Mesenchymal stem cell (in vitro differentiated cells and primary cell): ENCODE data around the gene CHDH.

Experiments used
- DNase-seq: peaks from one replicate; pipeline ENCODE4 v3.0.0-alpha.2; 2013
- H2AFZ ChIP-seq: one replicate; pipeline ENCODE4 v1.6.1; 2013; ENCODE audit warnings: low read depth, mild to moderate bottlenecking, control low read depth, inconsistent platforms, low read length, moderate library complexity
- H2AK5ac ChIP-seq: 2 replicates; pipeline ENCODE4 v1.6.1; 2013; ENCODE audit warnings: low read length, moderate library complexity, mild to moderate bottlenecking, inconsistent platforms; ENCODE audit not compliant: severe bottlenecking
- H2BK120ac ChIP-seq: one replicate; pipeline ENCODE4 v1.6.1; 2013; ENCODE audit warnings: low read depth, mild to moderate bottlenecking, inconsistent platforms, low read length, moderate library complexity
- H2BK12ac ChIP-seq, 2 experiments: one replicate each; pipeline ENCODE4 v1.6.1; 2013; ENCODE audit warnings: inconsistent platforms in 2 of 2, low read length in 2 of 2, mild to moderate bottlenecking in 2 of 2, moderate library complexity in 2 of 2, control low read depth in 1 of 2
- H2BK15ac ChIP-seq: one replicate; pipeline ENCODE4 v1.6.1; 2013; ENCODE audit warnings: mild to moderate bottlenecking, low read depth, inconsistent platforms; ENCODE audit not compliant: poor library complexity, severe bottlenecking
- H2BK5ac ChIP-seq: 2 replicates; pipeline ENCODE4 v1.6.1; 2013; ENCODE audit warnings: low read depth, mild to moderate bottlenecking, low read length, control low read depth, inconsistent platforms; ENCODE audit not compliant: poor library complexity, severe bottlenecking
- H3K14ac ChIP-seq, 2 experiments: one replicate each; pipeline ENCODE4 v1.6.1; 2013; ENCODE audit warnings: inconsistent platforms in 2 of 2, low read length in 2 of 2, control low read depth in 1 of 2, mild to moderate bottlenecking in 1 of 2, moderate library complexity in 1 of 2
- H3K18ac ChIP-seq, 2 experiments: one replicate each; pipeline ENCODE4 v1.6.1; 2013; ENCODE audit warnings: inconsistent platforms in 2 of 2, low read length in 2 of 2, control low read depth in 1 of 2, low read depth in 1 of 2, mild to moderate bottlenecking in 1 of 2
- H3K23ac ChIP-seq, 2 experiments: one replicate each; pipeline ENCODE4 v1.6.1; 2013; ENCODE audit warnings: inconsistent platforms in 2 of 2, low read length in 2 of 2, mild to moderate bottlenecking in 2 of 2, moderate library complexity in 2 of 2, control low read depth in 1 of 2
- H3K27ac ChIP-seq: 2 replicates; pipeline ENCODE4 v1.5.1; 2013; ENCODE audit warnings: mild to moderate bottlenecking, moderate library complexity, low read length, control low read depth, inconsistent platforms; ENCODE audit not compliant: poor library complexity, severe bottlenecking
- H3K27me3 ChIP-seq, 2 experiments: 2 replicates each; pipeline versions ENCODE4 v1.6.1 to v1.7.0; 2013; ENCODE audit warnings: low read length in 2 of 2, mild to moderate bottlenecking in 2 of 2, moderate library complexity in 2 of 2, control low read depth in 1 of 2, inconsistent platforms in 1 of 2; ENCODE audit not compliant: control insufficient read depth in 1 of 2, insufficient read depth in 1 of 2
- H3K36me3 ChIP-seq, 2 experiments: 2 replicates each; pipeline versions ENCODE4 v1.6.1 to v1.7.0; 2013; ENCODE audit warnings: low read length in 2 of 2, control low read depth in 1 of 2, inconsistent platforms in 1 of 2, low read depth in 1 of 2, mild to moderate bottlenecking in 1 of 2; ENCODE audit not compliant: insufficient read depth in 2 of 2, control insufficient read depth in 1 of 2
- H3K4ac ChIP-seq, 2 experiments: one replicate each; pipeline ENCODE4 v1.6.1; 2013; ENCODE audit warnings: inconsistent platforms in 2 of 2, low read length in 2 of 2, mild to moderate bottlenecking in 2 of 2, moderate library complexity in 2 of 2, control low read depth in 1 of 2, low read depth in 1 of 2
- H3K4me1 ChIP-seq: 2 replicates; pipeline ENCODE4 v1.6.1; 2013; ENCODE audit warnings: low read depth, low read length, control low read depth; ENCODE audit not compliant: control insufficient read depth, insufficient read depth
- H3K4me2 ChIP-seq: 2 replicates; pipeline ENCODE4 v1.6.1; 2013; ENCODE audit warnings: low read length, mild to moderate bottlenecking, inconsistent platforms; ENCODE audit not compliant: poor library complexity, severe bottlenecking
- H3K4me3 ChIP-seq, 2 experiments: 2 replicates each; pipeline versions ENCODE4 v1.5.1 to v1.7.0; 2013; ENCODE audit warnings: low read length in 2 of 2, mild to moderate bottlenecking in 2 of 2, control low read depth in 1 of 2, low read depth in 1 of 2; ENCODE audit not compliant: insufficient read depth in 1 of 2
- H3K79me1 ChIP-seq: replicated peaks from 2 replicates; pipeline ENCODE4 v1.6.1; 2013; ENCODE audit warnings: mild to moderate bottlenecking, control low read depth, low read length, inconsistent platforms; ENCODE audit not compliant: poor library complexity, severe bottlenecking
- H3K9ac ChIP-seq: 2 replicates; pipeline ENCODE4 v1.7.0; 2013; ENCODE audit warnings: mild to moderate bottlenecking, low read length, moderate library complexity
- H3K9me3 ChIP-seq: 2 replicates; pipeline ENCODE4 v1.7.0; 2013; ENCODE audit warnings: mild to moderate bottlenecking, low read length; ENCODE audit not compliant: control insufficient read depth
- H4K8ac ChIP-seq: one replicate; pipeline ENCODE4 v1.6.1; 2013; ENCODE audit warnings: inconsistent platforms, mild to moderate bottlenecking, low read length, moderate library complexity
- H4K91ac ChIP-seq: one replicate; pipeline ENCODE4 v1.6.1; 2013; ENCODE audit warnings: mild to moderate bottlenecking, low read length, inconsistent platforms
- WGBS: methylation state at CpG from one replicate; pipeline ENCODE4 v1.1.7; 2013; ENCODE audit warnings: mixed read lengths; 5-methylcytosine and 5-hydroxymethylcytosine counted together

The CHDH gene

DNA sequence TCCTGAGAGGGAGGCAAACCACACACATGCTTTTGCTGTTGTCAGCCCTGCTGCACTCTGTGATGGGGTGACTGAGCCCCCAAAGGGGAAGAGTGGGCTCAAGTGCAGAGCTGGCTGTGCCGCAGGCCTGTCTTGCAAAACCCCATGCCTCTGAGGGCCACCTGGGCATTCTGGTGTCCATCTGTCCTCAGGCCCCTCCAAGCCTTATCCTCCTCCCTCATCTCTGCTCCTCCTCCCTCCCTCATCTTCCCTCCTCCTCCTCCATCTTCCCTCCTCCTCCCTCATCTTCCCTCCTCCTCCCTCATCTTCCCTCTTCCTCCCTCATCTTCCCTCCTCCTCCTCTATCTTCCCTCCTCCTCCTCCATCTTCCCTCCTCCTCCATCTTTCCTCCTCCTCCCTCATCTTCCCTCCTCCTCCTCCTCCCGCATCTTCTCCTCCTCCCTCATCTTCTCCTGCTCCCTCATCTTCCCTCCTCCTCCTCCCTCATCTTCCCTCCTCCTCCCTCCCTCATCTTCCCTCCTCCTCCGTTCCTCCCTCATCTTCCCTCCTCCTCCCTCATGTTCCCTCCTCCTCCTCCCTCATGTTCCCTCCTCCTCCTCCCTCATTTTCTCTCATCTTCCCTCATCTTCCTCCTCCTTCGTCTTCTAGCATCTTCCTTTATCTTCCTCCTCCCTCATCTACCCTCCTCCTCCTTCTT is 40.6 kb downstream of the CHDH start:
- Histone ChIP-seq H2BK5ac (no peak overlapping the region), H3K9ac (peak overlapping the region; percentile 74), H3K27me3 (no peaks in the 10 kb centered on the region), H3K23ac (no peak overlapping the region), H3K4me2 (no peak overlapping the region), H3K4ac (no peak overlapping the region), H2BK120ac (no peak overlapping the region), H2AFZ (no peak overlapping the region), H3K14ac (no peak overlapping the region), H3K4me3 (peak overlapping the region in 1 of 2 experiments; percentile 45), H3K27ac (no peak overlapping the region), H2BK12ac (no peak overlapping the region), H3K18ac (no peak overlapping the region), H2BK15ac (no peak overlapping the region), H3K9me3 (no peaks in the 10 kb centered on the region), H4K91ac (no peak overlapping the region), H3K79me1 (no peaks in the 10 kb centered on the region), H4K8ac (no peak overlapping the region), H3K4me1 (peaks cover 32% of the 10 kb centered on the region), H3K36me3 (no peaks in the 10 kb centered on the region), H2AK5ac (no peak overlapping the region)
- no peak for DNase-seq
- WGBS: 80% methylated on average over 4 of the region's 4 CpGs

DNA sequence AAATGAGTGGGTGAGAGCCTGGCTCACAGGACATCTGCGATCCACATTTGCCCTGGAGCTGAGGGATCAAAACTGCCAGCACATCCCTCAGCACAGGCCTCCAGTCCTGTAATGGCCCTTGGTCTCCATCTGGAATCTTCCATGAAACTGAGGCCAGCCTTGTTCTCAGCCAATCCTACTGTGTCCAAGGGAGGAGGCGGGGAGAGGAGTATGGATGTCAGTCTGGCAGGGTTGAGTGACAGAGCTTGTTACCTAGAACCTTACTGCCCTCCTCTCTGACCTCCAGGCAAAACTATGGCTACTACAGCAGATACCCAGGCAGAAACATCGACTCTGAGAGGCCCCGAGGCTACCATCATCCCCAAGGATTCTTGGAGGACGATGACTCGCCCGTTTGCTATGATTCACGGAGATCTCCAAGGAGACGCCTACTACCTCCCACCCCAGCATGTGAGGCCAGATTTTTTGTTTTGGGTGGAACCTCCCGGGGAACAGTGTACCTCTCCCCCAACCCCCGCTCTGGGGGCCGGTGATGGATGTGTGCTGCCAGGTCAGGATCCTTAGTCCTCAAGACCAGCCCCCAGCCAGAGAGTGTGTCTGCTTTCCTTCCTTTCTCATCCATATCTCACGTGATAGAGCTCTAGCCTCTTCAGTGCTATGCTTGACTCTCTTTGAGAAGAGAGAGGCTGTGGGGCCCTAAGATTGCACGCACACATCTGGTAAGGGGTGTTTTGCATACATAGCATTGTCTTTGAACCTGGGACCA is 41.3 kb downstream of the CHDH start:
- WGBS: 27% methylated on average over 13 of the region's 14 CpGs
- no peak overlapping the region for H3K4ac ChIP-seq
- no peak overlapping the region for H2BK12ac ChIP-seq
- peak overlapping the region; percentile 74 for H3K9ac ChIP-seq
- no peak overlapping the region for H2BK120ac ChIP-seq
- H2AK5ac ChIP-seq: peak overlapping the region; percentile 60
- H3K14ac ChIP-seq: no peak overlapping the region
- no peaks in the 10 kb centered on the region for H3K27me3 ChIP-seq
- H2AFZ ChIP-seq: no peak overlapping the region
- no peak overlapping the region for H2BK15ac ChIP-seq
- peak overlapping the region in 1 of 2 experiments; percentile 45 for H3K4me3 ChIP-seq
- no peaks in the 10 kb centered on the region for H3K36me3 ChIP-seq
- no peak overlapping the region for H3K18ac ChIP-seq
- H3K4me2 ChIP-seq: no peak overlapping the region
- no peaks in the 10 kb centered on the region for H3K79me1 ChIP-seq
- H2BK5ac ChIP-seq: no peak overlapping the region
- no peak overlapping the region for H4K8ac ChIP-seq
- no peak overlapping the region for H4K91ac ChIP-seq
- no peaks in the 10 kb centered on the region for H3K9me3 ChIP-seq
- H3K23ac ChIP-seq: no peak overlapping the region
- H3K27ac ChIP-seq: no peak overlapping the region
- H3K4me1 ChIP-seq: peaks cover 32% of the 10 kb centered on the region
- peak; percentile 54 for DNase-seq

DNA sequence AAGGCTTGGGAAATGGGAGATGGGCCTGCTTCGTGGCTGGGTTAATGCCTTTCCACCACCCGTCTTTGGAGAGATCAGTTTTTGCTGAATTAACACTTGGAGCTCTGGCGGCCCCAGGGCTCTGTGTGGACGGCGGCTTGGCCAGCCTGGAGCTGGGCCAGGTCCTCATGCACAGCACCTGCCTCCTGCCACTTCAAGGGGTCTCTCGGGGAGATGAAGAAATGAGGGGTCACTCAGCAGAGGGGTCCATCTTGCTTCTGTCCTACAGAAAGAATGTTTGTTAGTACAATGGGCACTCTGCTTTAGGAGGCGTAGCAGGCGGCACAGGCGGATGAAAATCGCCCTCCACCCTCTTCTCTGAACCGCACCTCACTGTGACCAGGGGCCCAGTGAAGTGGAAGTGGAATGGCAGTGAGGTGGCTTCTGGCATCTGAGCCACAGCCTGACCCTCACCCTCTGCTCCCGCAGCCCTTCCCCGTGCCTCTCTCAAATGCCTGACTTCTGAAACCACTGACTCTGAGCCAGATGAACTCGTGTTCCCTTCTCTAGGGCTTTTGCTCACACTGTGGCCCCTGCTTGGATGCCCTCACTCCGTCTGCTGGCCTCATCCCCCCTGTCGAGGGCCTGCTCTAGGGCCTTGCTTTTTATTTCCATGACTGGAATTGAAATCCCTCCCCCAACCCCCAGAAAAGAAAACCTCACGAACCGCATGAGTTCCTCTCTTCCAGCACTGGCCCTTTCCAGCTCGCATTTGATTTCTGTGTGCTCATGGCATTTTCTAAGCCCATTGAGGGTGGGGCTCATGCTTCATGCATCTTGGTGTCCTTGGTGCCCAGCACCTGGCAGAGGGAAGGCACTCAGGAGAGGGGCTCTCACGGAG is 42.2 kb downstream of the CHDH start:
- H3K9me3 ChIP-seq: no peaks in the 10 kb centered on the region
- H3K4me3 ChIP-seq: peak overlapping the region in 1 of 2 experiments; percentile 45

More for the DNA sequence above, 42.2 kb downstream of the CHDH start:
- H3K27ac ChIP-seq: no peak overlapping the region
- peaks cover 0 to 4% of the 10 kb centered on the region in 2 experiments for H3K27me3 ChIP-seq
- H3K23ac ChIP-seq: no peak overlapping the region
- H3K79me1 ChIP-seq: no peaks in the 10 kb centered on the region
- WGBS: 87% methylated on average over 19 of the region's 20 CpGs
- no peak overlapping the region for H2BK5ac ChIP-seq
- H2AFZ ChIP-seq: no peak overlapping the region
- peak overlapping the region; percentile 74 for H3K9ac ChIP-seq
- H3K4ac ChIP-seq: no peak overlapping the region
- no peak overlapping the region for H2BK15ac ChIP-seq
- peak overlapping the region; percentile 60 for H2AK5ac ChIP-seq
- no peak overlapping the region for H3K14ac ChIP-seq
- H2BK12ac ChIP-seq: no peak overlapping the region
- no peak overlapping the region for H3K18ac ChIP-seq
- no peak overlapping the region for H4K91ac ChIP-seq
- H4K8ac ChIP-seq: no peak overlapping the region
- H3K4me2 ChIP-seq: no peak overlapping the region
- H3K4me1 ChIP-seq: peaks cover 35% of the 10 kb centered on the region
- DNase-seq: no peak
- H3K36me3 ChIP-seq: no peaks in the 10 kb centered on the region
- H2BK120ac ChIP-seq: no peak overlapping the region
